GM13977 (cell line): ENCODE data around the gene RNF217.
"Not testable (repeated sequence)": the region's sequence is repeated elsewhere in the genome, so short reads cannot be mapped to it uniquely, and the experiment has no call there.

Source experiments
- DNase-seq: peaks from one replicate; pipeline ENCODE4 v3.0.0; 2012; ENCODE audit warnings: low spot score
- CTCF ChIP-seq: IDR thresholded peaks from 2 replicates; pipeline ENCODE4 v1.5.1; 2012; ENCODE audit warnings: mild to moderate bottlenecking, control low read depth; ENCODE audit not compliant: insufficient read depth; ENCODE audit errors: extremely low read depth, missing control alignments
- in situ Hi-C: fragments of 300-500 bp; cut with MboI; formaldehyde crosslinking; loops from one replicate; pipeline ENCODE4 v1.12.0; 2022; ENCODE audit warnings: low sequenced_read_pairs, low pct_unique_long_range_greater_than_20kb, mixed read lengths, inconsistent platforms; ENCODE audit not compliant: unreplicated experiment

Gene RNF217, protein sequence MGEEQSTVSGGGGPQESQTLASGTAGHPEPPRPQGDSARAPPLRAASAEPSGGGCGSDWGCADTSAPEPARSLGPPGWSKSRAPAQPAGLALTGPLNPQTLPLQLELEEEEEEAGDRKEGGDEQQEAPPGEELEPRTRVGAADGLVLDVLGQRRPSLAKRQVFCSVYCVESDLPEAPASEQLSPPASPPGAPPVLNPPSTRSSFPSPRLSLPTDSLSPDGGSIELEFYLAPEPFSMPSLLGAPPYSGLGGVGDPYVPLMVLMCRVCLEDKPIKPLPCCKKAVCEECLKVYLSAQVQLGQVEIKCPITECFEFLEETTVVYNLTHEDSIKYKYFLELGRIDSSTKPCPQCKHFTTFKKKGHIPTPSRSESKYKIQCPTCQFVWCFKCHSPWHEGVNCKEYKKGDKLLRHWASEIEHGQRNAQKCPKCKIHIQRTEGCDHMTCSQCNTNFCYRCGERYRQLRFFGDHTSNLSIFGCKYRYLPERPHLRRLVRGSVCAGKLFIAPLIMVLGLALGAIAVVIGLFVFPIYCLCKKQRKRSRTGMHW

GRCh38 chr6:124961777-124962638 lies at the start of gene RNF217:
TSS of gene RNF217 (plus strand) at chr6:124962437. CDS start at chr6:124962545, 108 bp downstream.
- TF ChIP-seq CTCF, result no peak
- in situ Hi-C loops, result no loop called here
- DNase-seq, result peak; percentile 41

GRCh38 chr6:124913056-124913455 lies 49.2 kb upstream of the RNF217 start:
- in situ Hi-C loops, result no loop called here
- no peak for TF ChIP-seq CTCF
- DNase-seq, result no peak

GRCh38 chr6:124917769-124918168 lies 44.5 kb upstream of the RNF217 start:
- no peak for DNase-seq
- in situ Hi-C loops, result no loop called here
- no peak for TF ChIP-seq CTCF

- DNase-seq, in situ Hi-C loops: not testable (repeated sequence)
Observed at GRCh38 chr6:124919703-124920102, 42.5 kb upstream of the RNF217 start.

GRCh38 chr6:124924333-124924759 lies 37.9 kb upstream of the RNF217 start:
- TF ChIP-seq CTCF, result no peak
- DNase-seq, result no peak
- in situ Hi-C loops, result no loop called here

DNA sequence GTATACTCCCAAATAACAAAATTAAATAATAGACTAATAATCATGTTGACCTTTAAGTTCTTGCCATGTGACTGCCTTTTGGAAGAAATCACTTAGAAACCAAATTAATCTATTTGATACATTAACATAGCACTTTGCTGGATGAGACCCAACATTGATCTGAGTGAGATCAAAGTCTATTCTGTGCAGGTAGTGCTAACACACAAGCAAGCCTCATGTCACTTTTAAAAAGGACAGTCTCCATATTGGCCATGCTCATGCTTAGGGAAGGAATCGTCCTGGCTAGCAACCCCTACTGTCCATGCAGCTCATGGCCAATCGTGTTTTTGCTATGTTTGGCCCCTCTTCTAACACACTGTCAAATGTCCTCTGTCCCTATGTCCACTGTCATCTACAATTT lies 35.8 kb upstream of the RNF217 start:
- TF ChIP-seq CTCF, result no peak
- in situ Hi-C loops, result no loop called here

More for the DNA sequence above, 35.8 kb upstream of the RNF217 start:
- no peak for DNase-seq
